Endothelial cell of coronary artery (primary cell): ENCODE results near the gene HS2ST1. TPM values are rescaled to one million over a fixed set of nuclear protein-coding genes. Genes with fewer than 3 reads are reported as not detected.

Experiments used
- total RNA-seq: library from RNA; depleted of rRNA; stranded (reverse); fragments of >200 nt; gene quantifications from 2 replicates; pipeline ENCODE4 v1.2.3, GENCODE V29; 2014

HS2ST1 gene
- 17.6 and 18.3 TPM in 2 replicates for total RNA-seq

GRCh38 chr1:86914601-86914997 is at the start of gene HS2ST1:
TSS of gene HS2ST1 (plus strand) at chr1:86914635.

GRCh38 chr1:86913896-86914600 is 387 bp upstream of the HS2ST1 start, which contains the start of gene SELENOF:
TSS of gene SELENOF (minus strand) at chr1:86914126. CDS start at chr1:86914111, 15 bp downstream.

Other genes starting within 250 kb of the HS2ST1 start
- gene SH3GLB1, start 210.1 kb upstream of the HS2ST1 start, total RNA-seq: 46.4 and 55.9 TPM in 2 replicates
- 153 and 155 TPM in 2 replicates for gene SELENOF, start 509 bp upstream of the HS2ST1 start, total RNA-seq